HepG2 (cell line): Measurements from ENCODE around the gene DDX6. TPM values are rescaled to one million over a fixed set of nuclear protein-coding genes. Genes with fewer than 3 reads are reported as not detected.

Experiments
- ATAC-seq: fragments of 200-7000 bp; cut with Tn5 transposase; 3 replicates; pipeline ENCODE4 v1.9.1; 2020; ENCODE audit warnings: mild to moderate bottlenecking, moderate library complexity
- BruUV-seq: library from RNA; stranded (reverse); fragments of 400-500 nt; replicated peaks from 2 replicates; lab custom pipeline; 2021; lab: Mats Ljungman, UMichigan
- CTCF ChIA-PET: fragments of 300-600 bp; formaldehyde crosslinking; extraction: SDS; loops from one replicate; lab custom pipeline; 2021; ENCODE audit warnings: low total read pairs, inconsistent platforms, low intra/inter-chr PET ratio; lab: Yijun Ruan, JAX
- POLR2A ChIA-PET: fragments of 350-600 bp; sonication (Branson Sonifier 250); formaldehyde crosslinking; loops from one replicate; lab custom pipeline; 2020; ENCODE audit warnings: antibody characterized with exemption, inconsistent platforms; lab: Yijun Ruan, JAX
- DNase-seq: peaks from one replicate; pipeline ENCODE4 v3.0.0-alpha.2; 2015; ENCODE audit warnings: low spot score
- FAIRE-seq: peaks from 3 replicates; lab custom pipeline; 2011; peaks lifted over from hg19 to GRCh38; lab: Jason Lieb, UNC
- H2AFZ ChIP-seq: one replicate; pipeline ENCODE4 v1.6.1; 2011; ENCODE audit warnings: low read length, inconsistent platforms
- H3K27ac ChIP-seq: fragments of 300-600 bp; 3 replicates; pipeline ENCODE4 v1.8.0; 2011; ENCODE audit warnings: mixed run types, mild to moderate bottlenecking, mixed read lengths, low read length, inconsistent platforms; ENCODE audit not compliant: insufficient read depth; ENCODE audit errors: extremely low read length
- H3K27me3 ChIP-seq, 2 experiments: fragments of 200-600 bp in 1 of 2; 2 replicates in 1 of 2; 3 replicates in 1 of 2; pipeline versions ENCODE4 v1.6.0 to v1.8.0; 2011; ENCODE audit warnings: low read length in 2 of 2, mild to moderate bottlenecking in 2 of 2, moderate library complexity in 2 of 2, inconsistent platforms in 1 of 2; ENCODE audit not compliant: insufficient read depth in 2 of 2, control insufficient read depth in 1 of 2
- H3K36me3 ChIP-seq, 2 experiments: fragments of 200-600 bp in 1 of 2; replicated peaks in 1 of 2; 2 replicates in 1 of 2; 3 replicates in 1 of 2; pipeline versions ENCODE4 v1.5.1 to v1.8.0; 2011; ENCODE audit warnings: low read length in 2 of 2, inconsistent platforms in 1 of 2; ENCODE audit not compliant: insufficient read depth in 2 of 2, control insufficient read depth in 1 of 2
- H3K4me1 ChIP-seq: 2 replicates; pipeline ENCODE4 v1.5.1; 2012; ENCODE audit warnings: low read length, inconsistent platforms; ENCODE audit not compliant: insufficient read depth
- H3K4me2 ChIP-seq: 2 replicates; pipeline ENCODE4 v1.6.0; 2011; ENCODE audit warnings: low read depth, low read length, inconsistent platforms
- H3K4me3 ChIP-seq, 3 experiments: fragments of 200-600 bp in 1 of 3; sonication (generic), shearing (Covaris generic) in 1 of 3; replicated peaks in 1 of 3; 2 replicates each; pipeline ENCODE4 v1.5.1; 2011 to 2016; ENCODE audit warnings: low read length in 3 of 3, inconsistent platforms in 2 of 3, low read depth in 2 of 3, mild to moderate bottlenecking in 2 of 3, control low read depth in 1 of 3, mixed read lengths in 1 of 3; ENCODE audit not compliant: insufficient read depth in 1 of 3
- H3K79me2 ChIP-seq: one replicate; pipeline ENCODE4 v1.6.1; 2011; ENCODE audit warnings: low read length, inconsistent platforms; ENCODE audit not compliant: insufficient read depth
- H3K9ac ChIP-seq: 2 replicates; pipeline ENCODE4 v1.6.0; 2011; ENCODE audit warnings: mild to moderate bottlenecking, low read depth, low read length, inconsistent platforms; ENCODE audit not compliant: insufficient read depth
- H3K9me3 ChIP-seq: 2 replicates; pipeline ENCODE4 v1.5.1; 2012; ENCODE audit warnings: mild to moderate bottlenecking, low read length
- H4K20me1 ChIP-seq: 2 replicates; pipeline ENCODE4 v1.6.0; 2011; ENCODE audit warnings: inconsistent platforms, mild to moderate bottlenecking, low read length, moderate library complexity; ENCODE audit not compliant: insufficient read depth
- BHLHE40 ChIP-seq: IDR thresholded peaks from 2 replicates; pipeline ENCODE4 v1.6.1; 2011; ENCODE audit warnings: low read length, improper control_type of control experiment
- BRCA1 ChIP-seq: sonication (generic); formaldehyde crosslinking; IDR thresholded peaks from 2 replicates; pipeline ENCODE4 v1.4.0; 2020; ENCODE audit warnings: missing genetic modification reagents
- SIN3A ChIP-seq: IDR thresholded peaks from 2 replicates; pipeline ENCODE4 v1.6.1; 2011; ENCODE audit warnings: low read depth, mild to moderate bottlenecking, control low read depth, low read length, borderline replicate concordance
- SSRP1 ChIP-seq: IDR thresholded peaks from 2 replicates; pipeline ENCODE4 v1.6.1; 2016; ENCODE audit warnings: control low read depth
- TBL1XR1 ChIP-seq: fragments of 150-350 bp; IDR thresholded peaks from 2 replicates; pipeline ENCODE4 v1.6.1; 2014; ENCODE audit warnings: borderline replicate concordance, low read length; ENCODE audit not compliant: partially characterized antibody
- ZNF101 ChIP-seq: sonication (generic); formaldehyde crosslinking; IDR thresholded peaks from 2 replicates; pipeline ENCODE4 v1.4.0; 2020; ENCODE audit warnings: mild to moderate bottlenecking, low read depth, missing genetic modification reagents, borderline replicate concordance
- ZNF605 ChIP-seq: sonication (generic); formaldehyde crosslinking; IDR thresholded peaks from 2 replicates; pipeline ENCODE4 v1.8.0; 2022; ENCODE audit warnings: mild to moderate bottlenecking, missing genetic modification reagents
- in situ Hi-C: cut with HindIII; loops from 2 replicates; pipeline ENCODE4 v1.10.0; 2017; ENCODE audit warnings: low pct_unique_long_range_greater_than_20kb; ENCODE audit not compliant: extremely low pct_ligation_motif_present
- intact Hi-C: fragments of 100-400 bp; cut with micrococcal nuclease; formaldehyde crosslinking; loops from one replicate; pipeline ENCODE4 v1.10.0; 2022; ENCODE audit not compliant: unreplicated experiment
- polyA plus RNA-seq, 8 experiments: library from polyadenylated mRNA; depleted of rRNA in 3 of 8; stranded (reverse) in 7 of 8; unstranded in 1 of 8; fragments of >200 nt; fragmentation: Illumina TruSeq in 4 of 8; extraction: Trizol in 4 of 8; gene quantifications; 2 replicates each; pipeline versions ENCODE4 v1.2.1 to v1.2.3, GENCODE V29; 2011 to 2016; ENCODE audit warnings: low read depth in 4 of 8, missing spikeins in 1 of 8, mixed read lengths in 1 of 8; ENCODE audit not compliant: insufficient read depth in 1 of 8
- total RNA-seq, 5 experiments: library from RNA; depleted of rRNA; stranded (reverse); fragments of >200 nt; fragmentation: Illumina TruSeq; extraction: Trizol; gene quantifications; 2 replicates each; pipeline ENCODE4 v1.2.3, GENCODE V29; 2016; ENCODE audit warnings: low read depth in 1 of 5
- TF ChIP-seq, protein P1 (sequence below): sonication (generic); formaldehyde crosslinking; IDR thresholded peaks from 2 replicates; pipeline ENCODE4 v1.8.1; 2023; ENCODE audit warnings: mild to moderate bottlenecking, missing genetic modification reagents, borderline replicate concordance
- TF ChIP-seq, protein P2 (sequence below): sonication (generic); formaldehyde crosslinking; IDR thresholded peaks from 2 replicates; pipeline ENCODE4 v1.4.0; 2020; ENCODE audit warnings: missing genetic modification reagents
- TF ChIP-seq, protein P3 (sequence below): sonication (generic); formaldehyde crosslinking; IDR thresholded peaks from 2 replicates; pipeline ENCODE4 v1.5.1; 2020; ENCODE audit warnings: mild to moderate bottlenecking, missing genetic modification reagents, moderate library complexity
- TF ChIP-seq, protein P4 (sequence below): IDR thresholded peaks from 2 replicates; pipeline ENCODE4 v1.6.1; 2016; ENCODE audit warnings: missing genetic modification reagents, missing compliant biosample characterization
- TF ChIP-seq, protein P5 (sequence below): sonication (generic); formaldehyde crosslinking; IDR thresholded peaks from 2 replicates; pipeline ENCODE4 v1.5.0; 2020; ENCODE audit warnings: mild to moderate bottlenecking, missing genetic modification reagents
- TF ChIP-seq, protein P6 (sequence below): sonication (generic); formaldehyde crosslinking; IDR thresholded peaks from 2 replicates; pipeline ENCODE4 v1.4.0; 2020; ENCODE audit warnings: mild to moderate bottlenecking, missing genetic modification reagents, borderline replicate concordance

Gene DDX6
- total and polyA plus RNA-seq, 2 of the 13 experiments (the other 11 are each of a cell fraction or from before 2014, with no cell fraction given) = 20.9 to 59.2 TPM

DNA sequence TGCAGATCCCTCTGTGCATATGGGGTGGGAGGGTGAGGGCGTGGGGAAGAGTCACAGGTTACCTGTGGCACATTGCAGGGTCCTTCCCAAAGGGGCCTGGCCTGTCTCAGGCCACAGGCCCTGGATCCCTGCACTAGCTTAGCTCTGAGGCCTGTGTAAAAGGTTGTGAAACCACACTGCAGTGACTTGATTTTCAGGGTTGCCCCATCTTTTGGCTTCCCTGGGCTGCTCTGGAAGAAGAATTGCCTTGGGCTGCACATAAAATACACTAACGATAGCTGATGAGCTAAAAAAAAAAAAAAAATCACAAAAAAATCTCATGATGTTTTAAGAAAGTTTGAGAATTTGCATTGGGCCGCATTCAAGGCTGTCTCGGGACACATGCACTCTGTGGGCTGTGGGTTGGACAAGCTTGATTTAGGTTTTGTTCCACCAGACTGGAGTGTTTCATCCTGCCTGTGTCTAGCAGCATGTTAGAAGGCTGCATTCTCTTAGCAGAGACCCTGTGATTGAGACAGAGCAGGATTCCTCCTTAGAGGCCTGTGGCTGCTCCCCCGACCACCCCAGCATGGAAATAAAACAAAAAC, 75.6 kb downstream of the DDX6 start (continued):
- TF ChIP-seq BRCA1 (no peak), ZNF605 (no peak)
- TF ChIP-seq, protein P1, sequence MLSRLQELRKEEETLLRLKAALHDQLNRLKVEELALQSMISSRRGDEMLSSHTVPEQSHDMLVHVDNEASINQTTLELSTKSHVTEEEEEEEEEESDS (CRISPR knock-in tag) = no peak
- TF ChIP-seq, protein P2, sequence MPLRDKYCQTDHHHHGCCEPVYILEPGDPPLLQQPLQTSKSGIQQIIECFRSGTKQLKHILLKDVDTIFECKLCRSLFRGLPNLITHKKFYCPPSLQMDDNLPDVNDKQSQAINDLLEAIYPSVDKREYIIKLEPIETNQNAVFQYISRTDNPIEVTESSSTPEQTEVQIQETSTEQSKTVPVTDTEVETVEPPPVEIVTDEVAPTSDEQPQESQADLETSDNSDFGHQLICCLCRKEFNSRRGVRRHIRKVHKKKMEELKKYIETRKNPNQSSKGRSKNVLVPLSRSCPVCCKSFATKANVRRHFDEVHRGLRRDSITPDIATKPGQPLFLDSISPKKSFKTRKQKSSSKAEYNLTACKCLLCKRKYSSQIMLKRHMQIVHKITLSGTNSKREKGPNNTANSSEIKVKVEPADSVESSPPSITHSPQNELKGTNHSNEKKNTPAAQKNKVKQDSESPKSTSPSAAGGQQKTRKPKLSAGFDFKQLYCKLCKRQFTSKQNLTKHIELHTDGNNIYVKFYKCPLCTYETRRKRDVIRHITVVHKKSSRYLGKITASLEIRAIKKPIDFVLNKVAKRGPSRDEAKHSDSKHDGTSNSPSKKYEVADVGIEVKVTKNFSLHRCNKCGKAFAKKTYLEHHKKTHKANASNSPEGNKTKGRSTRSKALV = no peak
- TF ChIP-seq, all 625 proteins: peak for 0

DNA sequence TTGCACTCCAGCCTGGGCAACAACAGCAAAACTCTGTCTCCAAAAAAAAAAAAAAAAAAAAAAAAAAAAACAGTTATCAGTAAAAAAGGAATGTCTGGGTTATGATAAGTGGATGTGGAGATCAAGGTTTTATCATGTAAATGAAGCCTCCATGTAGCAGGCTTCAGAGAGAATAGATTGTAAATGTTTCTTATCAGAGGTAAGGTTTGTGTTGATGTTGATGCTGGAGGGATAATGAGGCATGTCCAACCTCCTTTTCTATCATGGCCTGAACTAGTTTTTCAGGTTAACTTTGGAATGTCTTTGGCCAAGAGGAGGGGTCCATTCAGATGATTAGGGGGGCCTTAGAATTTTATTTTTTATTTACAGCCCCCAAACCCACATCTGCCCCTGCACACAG, 76.1 kb downstream of the DDX6 start:
- H3K27me3 ChIP-seq = no peaks in the 10 kb centered on the region
- H3K9me3 ChIP-seq = no peaks in the 10 kb centered on the region
- intact Hi-C loops (no loop called here), in situ Hi-C loops (no loop called here)
- no peak overlapping the region for H3K27ac ChIP-seq
- no peak overlapping the region for H2AFZ ChIP-seq
- peaks cover 22% of the 10 kb centered on the region for H3K4me1 ChIP-seq
- no TSS peak for BruUV-seq
- ChIA-PET POLR2A (no interaction called here), CTCF (no interaction called here)
- FAIRE-seq (no peak), DNase-seq (no peak), ATAC-seq (no peak)
- H3K9ac ChIP-seq = no peak overlapping the region
- H3K4me3 ChIP-seq = no peak overlapping the region
- no peaks in the 10 kb centered on the region for H3K36me3 ChIP-seq
- H3K79me2 ChIP-seq = no peaks in the 10 kb centered on the region
- no peak overlapping the region for H3K4me2 ChIP-seq
- no peaks in the 10 kb centered on the region for H4K20me1 ChIP-seq
- TF ChIP-seq BHLHE40 (no peak), SSRP1 (CRISPR knock-in tag) (no peak), ZNF101 (CRISPR knock-in tag) (no peak), TBL1XR1 (no peak), SIN3A (no peak)
- TF ChIP-seq, protein P3, sequence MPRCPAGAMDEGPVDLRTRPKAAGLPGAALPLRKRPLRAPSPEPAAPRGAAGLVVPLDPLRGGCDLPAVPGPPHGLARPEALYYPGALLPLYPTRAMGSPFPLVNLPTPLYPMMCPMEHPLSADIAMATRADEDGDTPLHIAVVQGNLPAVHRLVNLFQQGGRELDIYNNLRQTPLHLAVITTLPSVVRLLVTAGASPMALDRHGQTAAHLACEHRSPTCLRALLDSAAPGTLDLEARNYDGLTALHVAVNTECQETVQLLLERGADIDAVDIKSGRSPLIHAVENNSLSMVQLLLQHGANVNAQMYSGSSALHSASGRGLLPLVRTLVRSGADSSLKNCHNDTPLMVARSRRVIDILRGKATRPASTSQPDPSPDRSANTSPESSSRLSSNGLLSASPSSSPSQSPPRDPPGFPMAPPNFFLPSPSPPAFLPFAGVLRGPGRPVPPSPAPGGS (CRISPR knock-in tag) = no peak
- TF ChIP-seq, protein P1 (CRISPR knock-in tag) = no peak
- TF ChIP-seq, protein P4, sequence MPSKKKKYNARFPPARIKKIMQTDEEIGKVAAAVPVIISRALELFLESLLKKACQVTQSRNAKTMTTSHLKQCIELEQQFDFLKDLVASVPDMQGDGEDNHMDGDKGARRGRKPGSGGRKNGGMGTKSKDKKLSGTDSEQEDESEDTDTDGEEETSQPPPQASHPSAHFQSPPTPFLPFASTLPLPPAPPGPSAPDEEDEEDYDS (CRISPR knock-in tag) = no peak
- TF ChIP-seq, protein P5, sequence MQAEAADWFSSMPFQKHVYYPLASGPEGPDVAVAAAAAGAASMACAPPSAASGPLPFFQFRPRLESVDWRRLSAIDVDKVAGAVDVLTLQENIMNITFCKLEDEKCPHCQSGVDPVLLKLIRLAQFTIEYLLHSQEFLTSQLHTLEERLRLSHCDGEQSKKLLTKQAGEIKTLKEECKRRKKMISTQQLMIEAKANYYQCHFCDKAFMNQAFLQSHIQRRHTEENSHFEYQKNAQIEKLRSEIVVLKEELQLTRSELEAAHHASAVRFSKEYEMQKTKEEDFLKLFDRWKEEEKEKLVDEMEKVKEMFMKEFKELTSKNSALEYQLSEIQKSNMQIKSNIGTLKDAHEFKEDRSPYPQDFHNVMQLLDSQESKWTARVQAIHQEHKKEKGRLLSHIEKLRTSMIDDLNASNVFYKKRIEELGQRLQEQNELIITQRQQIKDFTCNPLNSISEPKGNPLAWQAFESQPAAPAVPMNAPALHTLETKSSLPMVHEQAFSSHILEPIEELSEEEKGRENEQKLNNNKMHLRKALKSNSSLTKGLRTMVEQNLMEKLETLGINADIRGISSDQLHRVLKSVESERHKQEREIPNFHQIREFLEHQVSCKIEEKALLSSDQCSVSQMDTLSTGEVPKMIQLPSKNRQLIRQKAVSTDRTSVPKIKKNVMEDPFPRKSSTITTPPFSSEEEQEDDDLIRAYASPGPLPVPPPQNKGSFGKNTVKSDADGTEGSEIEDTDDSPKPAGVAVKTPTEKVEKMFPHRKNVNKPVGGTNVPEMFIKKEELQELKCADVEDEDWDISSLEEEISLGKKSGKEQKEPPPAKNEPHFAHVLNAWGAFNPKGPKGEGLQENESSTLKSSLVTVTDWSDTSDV (CRISPR knock-in tag) = no peak
- TF ChIP-seq, protein P6, sequence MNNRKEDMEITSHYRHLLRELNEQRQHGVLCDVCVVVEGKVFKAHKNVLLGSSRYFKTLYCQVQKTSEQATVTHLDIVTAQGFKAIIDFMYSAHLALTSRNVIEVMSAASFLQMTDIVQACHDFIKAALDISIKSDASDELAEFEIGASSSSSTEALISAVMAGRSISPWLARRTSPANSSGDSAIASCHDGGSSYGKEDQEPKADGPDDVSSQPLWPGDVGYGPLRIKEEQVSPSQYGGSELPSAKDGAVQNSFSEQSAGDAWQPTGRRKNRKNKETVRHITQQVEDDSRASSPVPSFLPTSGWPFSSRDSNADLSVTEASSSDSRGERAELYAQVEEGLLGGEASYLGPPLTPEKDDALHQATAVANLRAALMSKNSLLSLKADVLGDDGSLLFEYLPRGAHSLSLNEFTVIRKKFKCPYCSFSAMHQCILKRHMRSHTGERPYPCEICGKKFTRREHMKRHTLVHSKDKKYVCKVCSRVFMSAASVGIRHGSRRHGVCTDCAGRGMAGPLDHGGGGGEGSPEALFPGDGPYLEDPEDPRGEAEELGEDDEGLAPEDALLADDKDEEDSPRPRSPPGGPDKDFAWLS = no peak
